Kidney (tissue), 14 donors: ENCODE measurements around the gene LRRFIP1. TPM values are rescaled to one million over a fixed set of nuclear protein-coding genes. Genes with fewer than 3 reads are reported as not detected.

Source experiments
- DNase-seq, 5 donors: peaks; one replicate each; pipeline ENCODE4 v3.0.0-alpha.2; 2013 to 2020
- FAIRE-seq: peaks from 2 replicates; lab custom pipeline; 2012; peaks lifted over from hg19 to GRCh38; lab: Jason Lieb, UNC
- H3K27ac ChIP-seq, 2 donors: one replicate each; pipeline ENCODE4 v1.7.0; 2013; ENCODE audit warnings: low read depth in 2 of 2, low read length in 2 of 2, inconsistent platforms in 1 of 2
- H3K27me3 ChIP-seq: one replicate; pipeline ENCODE4 v1.7.1; 2013; ENCODE audit warnings: low read length, inconsistent platforms; ENCODE audit not compliant: control insufficient read depth, insufficient read depth
- H3K36me3 ChIP-seq, 3 donors: one replicate each; pipeline versions ENCODE4 v1.7.0 to v1.7.1; 2013; ENCODE audit warnings: low read length in 3 of 3, control low read depth in 1 of 3, inconsistent platforms in 1 of 3; ENCODE audit not compliant: insufficient read depth in 3 of 3, control insufficient read depth in 2 of 3
- H3K4me1 ChIP-seq, 3 donors: one replicate each; pipeline versions ENCODE4 v1.7.0 to v1.7.1; 2013; ENCODE audit warnings: low read length in 3 of 3, inconsistent platforms in 1 of 3, low read depth in 1 of 3; ENCODE audit not compliant: control insufficient read depth in 2 of 3, insufficient read depth in 2 of 3
- H3K4me3 ChIP-seq, 3 donors: one replicate each; pipeline versions ENCODE4 v1.7.0 to v1.8.1; 2013; ENCODE audit warnings: low read length in 3 of 3, control low read depth in 1 of 3, inconsistent platforms in 1 of 3
- H3K9ac ChIP-seq, 3 donors: one replicate each; pipeline versions ENCODE4 v1.7.0 to v1.7.1; 2013; ENCODE audit warnings: low read length in 3 of 3, control low read depth in 1 of 3, inconsistent platforms in 1 of 3
- H3K9me3 ChIP-seq, 3 donors: one replicate each; pipeline versions ENCODE4 v1.7.0 to v1.7.1; 2013; ENCODE audit warnings: low read length in 3 of 3, control low read depth in 1 of 3, inconsistent platforms in 1 of 3; ENCODE audit not compliant: control insufficient read depth in 2 of 3, insufficient read depth in 1 of 3
- CTCF ChIP-seq: IDR thresholded peaks from 3 replicates; pipeline ENCODE4 v1.5.1; 2012; ENCODE audit warnings: mild to moderate bottlenecking, moderate library complexity, borderline replicate concordance; ENCODE audit not compliant: insufficient read depth; ENCODE audit errors: extremely low read depth
- intact Hi-C: fragments of 100-400 bp; cut with DNase I; formaldehyde crosslinking; loops from one replicate; pipeline ENCODE4 v1.11.1; 2022
- polyA plus RNA-seq: library from polyadenylated mRNA; stranded (reverse); fragments of 350-450 nt; fragmentation: Illumina TruSeq; extraction: RNeasy Lipid Tissue Mini Kit (QIAGEN cat#74804); gene quantifications from one replicate; pipeline ENCODE4 v1.2.3, GENCODE V29; 2014; ENCODE audit warnings: low read depth, low replicate concordance; ENCODE audit not compliant: insufficient read depth
- total RNA-seq: library from RNA; stranded (reverse); fragmentation: NEBNext Ultra II Directional; extraction: Animal tissue kit (Norgen Biotek cat#: 25700); gene quantifications from one replicate; pipeline ENCODE4 v1.2.1, GENCODE V29; 2021
- donor health status: control.
- donor health status: control.
- donor health status: control.
- donor health status: control.
- donor health status: control.
- donor health status: DM: yes; HTN: yes; CAD: no.
- donor health status: Normal renal cell carcinoma (clear cell type).

The LRRFIP1 gene
- total and polyA plus RNA-seq, 2 donors from 2014 or later = 39.1 to 204 TPM

GRCh38 chr2:237636578-237636977, 9.2 kb downstream of the LRRFIP1 start:
- no peak overlapping the region for H3K27ac ChIP-seq
- no peak for TF ChIP-seq CTCF
- no peak overlapping the region for H3K9ac ChIP-seq
- FAIRE-seq (no peak), DNase-seq (no peak)
- H3K27me3 ChIP-seq = no peaks in the 10 kb centered on the region
- intact Hi-C loops = no loop called here
- no peaks in the 10 kb centered on the region for H3K36me3 ChIP-seq
- peaks cover 0 to 11% (median 0%) of the 10 kb centered on the region in 3 donors for H3K9me3 ChIP-seq
- peaks cover 0 to 10% (median 4%) of the 10 kb centered on the region in 3 donors for H3K4me1 ChIP-seq
- H3K4me3 ChIP-seq = no peak overlapping the region

GRCh38 chr2:237637429-237638135, 10.2 kb downstream of the LRRFIP1 start:
- no peak overlapping the region for H3K4me3 ChIP-seq
- FAIRE-seq = no peak

GRCh38 chr2:237638176-237638575, 10.8 kb downstream of the LRRFIP1 start:
- no peak for TF ChIP-seq CTCF
- DNase-seq (no peak), FAIRE-seq (no peak)
- H3K4me1 ChIP-seq = peaks cover 0 to 8% (median 0%) of the 10 kb centered on the region in 3 donors
- H3K9me3 ChIP-seq = peaks cover 0 to 11% (median 0%) of the 10 kb centered on the region in 3 donors
- no peak overlapping the region for H3K4me3 ChIP-seq
- H3K36me3 ChIP-seq = no peaks in the 10 kb centered on the region
- no peaks in the 10 kb centered on the region for H3K27me3 ChIP-seq
- no peak overlapping the region for H3K9ac ChIP-seq
- intact Hi-C loops = no loop called here
- no peak overlapping the region for H3K27ac ChIP-seq

More at GRCh38 chr2:237637429-237638135, 10.2 kb downstream of the LRRFIP1 start:
- peaks cover 0 to 10% (median 4%) of the 10 kb centered on the region in 3 donors for H3K4me1 ChIP-seq
- DNase-seq = no peak
- no peak for TF ChIP-seq CTCF
- peaks cover 0 to 11% (median 0%) of the 10 kb centered on the region in 3 donors for H3K9me3 ChIP-seq
- no peak overlapping the region for H3K9ac ChIP-seq
- no peaks in the 10 kb centered on the region for H3K36me3 ChIP-seq
- H3K27ac ChIP-seq = no peak overlapping the region
- H3K27me3 ChIP-seq = no peaks in the 10 kb centered on the region
- intact Hi-C loops = no loop called here
